Cardiac muscle cell (in vitro differentiated cells and primary cell): ENCODE results near the gene LSM7. TPM values are rescaled to one million over a fixed set of nuclear protein-coding genes. Genes with fewer than 3 reads are reported as not detected.
A peak's percentile ranks its signal among the peaks of the same experiment; 100 is the strongest.

Source experiments
- DNase-seq, 2 donors: peaks; one replicate each; pipeline versions ENCODE4 v3.0.0 to v3.0.0-alpha.2; 2010 to 2017; ENCODE audit warnings: low read depth in 1 of 2, low spot score in 1 of 2
- H3K27ac ChIP-seq: fragments of 200-600 bp; sonication (generic); 2 replicates; pipeline ENCODE4 v1.5.1; 2016
- H3K27me3 ChIP-seq: fragments of 200-600 bp; sonication (generic); 2 replicates; pipeline ENCODE4 v1.6.0; 2016; ENCODE audit warnings: control low read depth
- H3K36me3 ChIP-seq: fragments of 200-600 bp; sonication (generic); 2 replicates; pipeline ENCODE4 v1.5.1; 2016; ENCODE audit warnings: control low read depth
- H3K4me1 ChIP-seq: fragments of 200-600 bp; sonication (generic); 2 replicates; pipeline ENCODE4 v1.8.1; 2017; ENCODE audit warnings: low read depth, mild to moderate bottlenecking, mixed run types
- H3K4me3 ChIP-seq: fragments of 200-600 bp; sonication (generic); 2 replicates; pipeline ENCODE4 v1.5.1; 2016; ENCODE audit warnings: mild to moderate bottlenecking
- H3K9me3 ChIP-seq: fragments of 200-600 bp; sonication (generic); 2 replicates; pipeline ENCODE4 v1.5.1; 2017; ENCODE audit warnings: low read depth, mild to moderate bottlenecking, control low read depth
- CTCF ChIP-seq: IDR thresholded peaks from 2 replicates; pipeline ENCODE4 v1.5.1; 2012; ENCODE audit warnings: low read depth, mild to moderate bottlenecking, low read length
- polyA plus RNA-seq: library from polyadenylated mRNA; unstranded; fragments of >200 nt; fragmentation: Nextera tagmentation; extraction: Ambion mirVana; gene quantifications from 2 replicates; pipeline ENCODE4 v1.2.1, GENCODE V29; 2016
- total RNA-seq: library from RNA; depleted of rRNA; stranded (reverse); fragments of >200 nt; gene quantifications from 2 replicates; pipeline ENCODE4 v1.2.3, GENCODE V29; 2016

The LSM7 gene
- total and polyA plus RNA-seq, 2 experiments from 2014 or later = 157 to 231 TPM

DNA sequence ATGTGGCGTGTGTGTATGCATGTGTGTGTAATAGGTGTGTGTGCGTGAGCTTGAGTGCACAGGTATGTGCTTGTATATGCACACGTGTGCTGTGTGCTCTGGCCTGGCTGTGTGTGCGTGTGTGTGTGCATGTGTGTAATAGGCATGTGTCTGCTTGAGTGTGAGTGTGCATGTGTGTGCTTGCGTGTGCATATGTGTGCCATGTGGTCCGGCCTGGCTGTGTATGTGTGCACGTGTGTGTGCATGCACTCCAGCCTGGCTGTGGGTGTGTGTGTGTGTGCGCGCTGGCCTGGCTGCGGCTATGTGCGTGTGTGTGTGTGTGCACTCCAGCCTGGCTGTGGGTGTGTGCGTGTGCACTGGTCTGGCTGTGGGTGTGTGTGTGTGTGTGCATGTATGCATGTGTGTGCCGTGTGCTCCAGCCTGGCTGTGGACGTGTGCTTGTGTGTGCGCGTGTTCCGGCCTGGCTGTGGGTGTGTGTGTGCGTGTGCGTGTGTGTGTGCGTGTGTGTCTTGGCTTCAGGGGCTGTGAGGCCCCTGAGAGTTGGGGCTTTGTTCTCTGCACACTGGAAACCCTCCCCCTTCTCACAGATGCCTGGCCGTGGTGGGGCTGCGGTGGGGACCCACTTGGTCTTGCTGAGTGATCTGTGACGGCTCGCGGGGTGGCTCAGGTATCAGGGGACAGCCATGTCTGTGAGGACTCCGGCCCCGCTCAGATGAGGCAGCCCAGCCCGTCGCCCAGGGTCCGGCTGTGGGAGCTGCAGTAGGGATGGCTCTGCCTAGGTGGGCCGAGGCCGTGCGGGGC, 8.3 kb upstream of the LSM7 start:
- Histone ChIP-seq H3K4me1 (no peaks in the 10 kb centered on the region), H3K4me3 (no peak overlapping the region), H3K27ac (peak overlapping the region; percentile 66), H3K36me3 (peaks cover 6% of the 10 kb centered on the region), H3K9me3 (no peaks in the 10 kb centered on the region), H3K27me3 (no peaks in the 10 kb centered on the region)
- DNase-seq = no peak
- TF ChIP-seq CTCF = no peak

GRCh38 chr19:2335848-2336247, 7.5 kb upstream of the LSM7 start:
- no peaks in the 10 kb centered on the region for H3K9me3 ChIP-seq
- no peak overlapping the region for H3K4me3 ChIP-seq
- H3K36me3 ChIP-seq = peaks cover 3% of the 10 kb centered on the region
- TF ChIP-seq CTCF = no peak
- H3K4me1 ChIP-seq = no peaks in the 10 kb centered on the region
- H3K27ac ChIP-seq = no peak overlapping the region
- no peak for DNase-seq
- no peaks in the 10 kb centered on the region for H3K27me3 ChIP-seq

- Histone ChIP-seq H3K9me3 (no peaks in the 10 kb centered on the region), H3K27me3 (no peaks in the 10 kb centered on the region), H3K4me3 (no peak overlapping the region), H3K36me3 (peaks cover 3% of the 10 kb centered on the region), H3K4me1 (no peaks in the 10 kb centered on the region), H3K27ac (no peak overlapping the region)
- TF ChIP-seq CTCF = no peak
- DNase-seq = no peak
These were observed 6.8 kb upstream of the LSM7 start for GRCh38 chr19:2334986-2335846.

- no peaks in the 10 kb centered on the region for H3K9me3 ChIP-seq
- no peak overlapping the region for H3K27ac ChIP-seq
- TF ChIP-seq CTCF = no peak
- H3K4me3 ChIP-seq = no peak overlapping the region
- H3K36me3 ChIP-seq = no peaks in the 10 kb centered on the region
- no peaks in the 10 kb centered on the region for H3K27me3 ChIP-seq
- DNase-seq = no peak
- peaks cover 4% of the 10 kb centered on the region for H3K4me1 ChIP-seq
These were observed 6.0 kb upstream of the LSM7 start for GRCh38 chr19:2334426-2334825.

- Histone ChIP-seq H3K27ac (peak overlapping the region; percentile 13), H3K36me3 (no peaks in the 10 kb centered on the region), H3K27me3 (no peaks in the 10 kb centered on the region), H3K4me1 (peaks cover 8% of the 10 kb centered on the region), H3K4me3 (no peak overlapping the region), H3K9me3 (no peaks in the 10 kb centered on the region)
- TF ChIP-seq CTCF = no peak
- no peak for DNase-seq
These were observed 5.4 kb upstream of the LSM7 start for GRCh38 chr19:2333807-2334211.
